Liver (tissue), 9 donors: Measurements from ENCODE around the gene TOM1L2. TPM values are rescaled to one million over a fixed set of nuclear protein-coding genes. Genes with fewer than 3 reads are reported as not detected.
A peak's percentile ranks its signal among the peaks of the same experiment; 100 is the strongest.

Experiments used
- DNase-seq: peaks from one replicate; pipeline ENCODE4 v3.0.0-alpha.2; 2017; ENCODE audit warnings: low spot score
- H3K27ac ChIP-seq, 2 donors: one replicate each; pipeline ENCODE4 v1.7.0; 2013; ENCODE audit warnings: inconsistent platforms in 2 of 2, low read length in 2 of 2, control low read depth in 1 of 2, low read depth in 1 of 2, mild to moderate bottlenecking in 1 of 2
- H3K27me3 ChIP-seq, 4 donors: one replicate each; pipeline versions ENCODE4 v1.6.1 to v1.7.0; 2013; ENCODE audit warnings: low read length in 3 of 4, inconsistent platforms in 1 of 4, mild to moderate bottlenecking in 1 of 4, moderate library complexity in 1 of 4; ENCODE audit not compliant: control insufficient read depth in 4 of 4, insufficient read depth in 4 of 4
- H3K36me3 ChIP-seq, 4 donors: one replicate each; pipeline versions ENCODE4 v1.6.1 to v1.7.0; 2013; ENCODE audit warnings: low read length in 3 of 4, mild to moderate bottlenecking in 3 of 4, low read depth in 1 of 4, moderate library complexity in 1 of 4; ENCODE audit not compliant: control insufficient read depth in 4 of 4, insufficient read depth in 3 of 4
- H3K4me1 ChIP-seq, 4 donors: one replicate each; pipeline versions ENCODE4 v1.6.1 to v1.7.0; 2013; ENCODE audit warnings: low read length in 3 of 4, mild to moderate bottlenecking in 3 of 4, moderate library complexity in 1 of 4; ENCODE audit not compliant: control insufficient read depth in 4 of 4, insufficient read depth in 4 of 4
- H3K4me3 ChIP-seq, 3 donors: one replicate each; pipeline versions ENCODE4 v1.6.1 to v1.7.0; 2013; ENCODE audit warnings: low read length in 3 of 3, control low read depth in 1 of 3, low read depth in 1 of 3, mild to moderate bottlenecking in 1 of 3
- H3K9ac ChIP-seq, 2 donors: one replicate each; pipeline ENCODE4 v1.7.0; 2013; ENCODE audit warnings: low read length in 2 of 2, mild to moderate bottlenecking in 2 of 2, moderate library complexity in 2 of 2, control low read depth in 1 of 2, low read depth in 1 of 2
- H3K9me3 ChIP-seq, 4 donors: one replicate each; pipeline versions ENCODE4 v1.6.1 to v1.7.0; 2013; ENCODE audit warnings: low read length in 3 of 4; ENCODE audit not compliant: control insufficient read depth in 4 of 4
- EGR1 ChIP-seq, 2 donors: IDR thresholded peaks; 2 replicates each; pipeline ENCODE4 v1.6.1; 2016 to 2018; ENCODE audit warnings: antibody characterized with exemption in 2 of 2, low read depth in 2 of 2
- FOXA1 ChIP-seq: IDR thresholded peaks from 2 replicates; pipeline ENCODE4 v1.6.1; 2016; ENCODE audit warnings: antibody characterized with exemption
- FOXA2 ChIP-seq: IDR thresholded peaks from 2 replicates; pipeline ENCODE4 v1.6.1; 2016; ENCODE audit warnings: antibody characterized with exemption
- GABPA ChIP-seq, 2 donors: IDR thresholded peaks in 1 of 2; conservative IDR thresholded peaks in 1 of 2; 2 replicates each; pipeline ENCODE4 v1.6.1; 2016; ENCODE audit warnings: antibody characterized with exemption in 2 of 2, mild to moderate bottlenecking in 1 of 2, moderate library complexity in 1 of 2
- HNF4A ChIP-seq, 2 donors: conservative IDR thresholded peaks; 2 replicates each; pipeline ENCODE4 v1.6.1; 2016; ENCODE audit warnings: antibody characterized with exemption in 2 of 2, mild to moderate bottlenecking in 2 of 2
- HNF4G ChIP-seq: IDR thresholded peaks from 2 replicates; pipeline ENCODE4 v1.6.1; 2016; ENCODE audit warnings: antibody characterized with exemption
- JUND ChIP-seq, 2 donors: IDR thresholded peaks; 2 replicates each; pipeline ENCODE4 v1.6.1; 2016; ENCODE audit warnings: antibody characterized with exemption in 2 of 2
- NR2F2 ChIP-seq: IDR thresholded peaks from 2 replicates; pipeline ENCODE4 v1.6.1; 2016; ENCODE audit warnings: antibody characterized with exemption
- RAD21 ChIP-seq, 2 donors: IDR thresholded peaks; 2 replicates each; pipeline ENCODE4 v1.6.1; 2016; ENCODE audit warnings: antibody characterized with exemption in 2 of 2, mild to moderate bottlenecking in 2 of 2
- RXRA ChIP-seq, 2 donors: IDR thresholded peaks; 2 replicates each; pipeline ENCODE4 v1.6.1; 2017 to 2018; ENCODE audit warnings: antibody characterized with exemption in 2 of 2, mild to moderate bottlenecking in 1 of 2
- SP1 ChIP-seq: IDR thresholded peaks from 2 replicates; pipeline ENCODE4 v1.6.1; 2018; ENCODE audit warnings: antibody characterized with exemption, mild to moderate bottlenecking
- TAF1 ChIP-seq: conservative IDR thresholded peaks from 2 replicates; pipeline ENCODE4 v1.6.1; 2016; ENCODE audit warnings: antibody characterized with exemption, mild to moderate bottlenecking
- YY1 ChIP-seq: IDR thresholded peaks from 2 replicates; pipeline ENCODE4 v1.6.1; 2016; ENCODE audit warnings: antibody characterized with exemption, mild to moderate bottlenecking
- WGBS: extraction: QIAGEN DNeasy Blood & Tissue Kit; methylation state at CpG from one replicate; pipeline ENCODE4 v1.1.7; 2013; 5-methylcytosine and 5-hydroxymethylcytosine counted together
- polyA plus RNA-seq, 2 donors: library from polyadenylated mRNA; stranded (reverse) in 1 of 2; unstranded in 1 of 2; fragments of 200-250 nt in 1 of 2; fragments of >200 nt in 1 of 2; fragmentation: Nextera tagmentation in 1 of 2; extraction: Ambion mirVana in 1 of 2; gene quantifications; one replicate each; pipeline versions ENCODE4 v1.2.1 to v1.2.3, GENCODE V29; 2013 to 2015
- total RNA-seq, 2 donors: library from RNA; depleted of rRNA; stranded (reverse); fragments of >200 nt; gene quantifications; one replicate each; pipeline ENCODE4 v1.2.3, GENCODE V29; 2014
- TF ChIP-seq, protein P1 (sequence below): IDR thresholded peaks from 2 replicates; pipeline ENCODE4 v1.6.1; 2016; ENCODE audit warnings: antibody characterized with exemption
- TF ChIP-seq, protein P2 (sequence below): fragments of 150-350 bp; IDR thresholded peaks from 2 replicates; pipeline ENCODE4 v1.5.1; 2017; ENCODE audit warnings: improper control_type of control experiment, low read depth, low read length; ENCODE audit not compliant: missing input control
- TF ChIP-seq, protein P3 (sequence below): IDR thresholded peaks from 2 replicates; pipeline ENCODE4 v1.6.1; 2016; ENCODE audit warnings: antibody characterized with exemption
- TF ChIP-seq, protein P4 (sequence below): IDR thresholded peaks from 2 replicates; pipeline ENCODE4 v1.6.1; 2016; ENCODE audit warnings: antibody characterized with exemption, mild to moderate bottlenecking
- TF ChIP-seq, protein P5 (sequence below): IDR thresholded peaks from 2 replicates; pipeline ENCODE4 v1.6.1; 2016; ENCODE audit warnings: antibody characterized with exemption
- donor health status: healthy.
- donor health status: healthy.
- donor health status: healthy.
- donor health status: healthy.
- donor health status: healthy.

TOM1L2 gene
- total and polyA plus RNA-seq, 4 donors, result 5.0 to 24.0 (median 9.3) TPM

DNA sequence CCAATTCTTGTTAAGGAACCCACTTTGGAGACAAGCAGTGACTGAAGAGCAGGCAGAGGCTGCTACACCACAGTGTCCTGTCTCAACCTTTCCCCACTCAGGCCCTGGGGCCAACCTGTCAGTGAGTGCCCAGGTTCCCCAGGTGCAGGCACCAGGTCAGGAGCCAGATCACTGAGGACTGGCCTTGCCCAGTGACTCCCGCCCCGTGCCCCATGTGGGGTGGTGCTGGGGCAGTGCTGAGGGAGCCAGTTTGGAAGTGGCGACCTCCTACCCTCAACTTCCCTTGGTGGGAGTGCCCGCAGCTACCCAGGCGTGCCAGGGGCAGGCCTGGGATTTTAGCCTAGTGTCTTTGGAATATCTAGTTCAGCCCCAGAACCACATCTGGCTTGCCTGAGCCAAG is 164.8 kb downstream of the TOM1L2 start:
- peaks cover 0 to 11% (median under 1%) of the 10 kb centered on the region in 4 donors for H3K36me3 ChIP-seq
- 56% methylated on average over 5 of the region's 5 CpGs for WGBS
- TF ChIP-seq HNF4A (conservative IDR thresholded peaks at IDR 0.05) (peak in 1 of 2 donors; percentile 21), RXRA (IDR thresholded peaks at IDR 0.05) (peak in 1 of 2 donors; percentile 20)
- TF ChIP-seq, protein P1, sequence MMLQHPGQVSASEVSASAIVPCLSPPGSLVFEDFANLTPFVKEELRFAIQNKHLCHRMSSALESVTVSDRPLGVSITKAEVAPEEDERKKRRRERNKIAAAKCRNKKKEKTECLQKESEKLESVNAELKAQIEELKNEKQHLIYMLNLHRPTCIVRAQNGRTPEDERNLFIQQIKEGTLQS, result no peak
- H3K9ac ChIP-seq, result no peak overlapping the region
- DNase-seq, result no peak
- no peak overlapping the region for H3K4me3 ChIP-seq
- no peaks in the 10 kb centered on the region for H3K27me3 ChIP-seq
- peaks cover 15 to 48% (median 36%) of the 10 kb centered on the region in 4 donors for H3K4me1 ChIP-seq
- peak overlapping the region; percentile 26 for H3K27ac ChIP-seq
- no peaks in the 10 kb centered on the region for H3K9me3 ChIP-seq

DNA sequence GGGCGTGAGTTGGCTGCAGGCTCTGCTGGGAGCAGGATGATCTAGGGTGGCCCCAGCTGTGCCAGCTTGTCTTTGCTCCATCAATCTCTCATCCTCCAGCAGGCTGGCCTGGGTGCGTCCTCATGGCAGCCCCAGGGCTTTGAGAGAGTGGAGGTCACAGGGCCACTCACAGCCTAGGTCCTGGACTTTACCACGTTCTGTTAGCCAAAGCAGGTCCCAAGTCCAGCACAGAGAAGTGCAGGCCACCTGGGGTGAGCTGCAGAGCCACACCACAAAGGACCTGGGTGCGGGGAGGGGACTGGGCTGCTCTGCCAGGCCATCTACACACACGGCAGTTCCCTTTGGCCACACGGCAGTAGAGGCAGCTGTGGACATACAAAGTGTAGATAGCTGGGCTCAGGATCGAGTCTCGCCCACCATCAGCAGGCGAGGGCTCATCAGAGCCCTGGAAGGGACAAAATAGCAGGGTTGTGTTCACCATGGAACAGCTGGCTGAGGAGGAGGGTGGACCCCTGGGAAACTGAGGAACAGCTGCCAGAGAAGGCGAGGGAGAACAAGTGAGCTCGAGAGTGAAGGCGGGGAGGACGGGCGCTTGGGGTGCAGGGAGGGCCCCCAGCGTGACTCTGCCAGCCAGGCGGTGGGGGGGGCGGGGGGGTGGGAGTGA is 165.5 kb downstream of the TOM1L2 start:
- Histone ChIP-seq H3K9me3 (no peaks in the 10 kb centered on the region), H3K4me3 (no peak overlapping the region), H3K27ac (peak overlapping the region in 1 of 2 donors; percentile 10), H3K9ac (no peak overlapping the region), H3K36me3 (peaks cover 0 to 11% (median 0%) of the 10 kb centered on the region in 4 donors), H3K4me1 (peaks cover 13 to 41% (median 29%) of the 10 kb centered on the region in 4 donors), H3K27me3 (no peaks in the 10 kb centered on the region)
- 65% methylated on average over 17 of the region's 17 CpGs for WGBS
- TF ChIP-seq HNF4A (conservative IDR thresholded peaks at IDR 0.05) (peak; percentile 98 to 99), SP1 (peak; percentile 95), RXRA (IDR thresholded peaks at IDR 0.05) (peak; percentile 99), FOXA2 (peak; percentile 44), GABPA (IDR thresholded peaks at IDR 0.05 in 1 of 2, conservative IDR thresholded peaks at IDR 0.05 in 1 of 2) (no peak), EGR1 (IDR thresholded peaks at IDR 0.05; ENCODE audit: low read depth in 2 of 2) (peak in 1 of 2 donors; percentile 34), FOXA1 (peak; percentile 66), RAD21 (IDR thresholded peaks at IDR 0.05) (peak; percentile 58 to 75), JUND (IDR thresholded peaks at IDR 0.05) (peak in 1 of 2 donors; percentile 64), YY1 (peak; percentile 73), NR2F2 (peak; percentile 79), TAF1 (no peak), HNF4G (peak; percentile 98)
- TF ChIP-seq, protein P2, sequence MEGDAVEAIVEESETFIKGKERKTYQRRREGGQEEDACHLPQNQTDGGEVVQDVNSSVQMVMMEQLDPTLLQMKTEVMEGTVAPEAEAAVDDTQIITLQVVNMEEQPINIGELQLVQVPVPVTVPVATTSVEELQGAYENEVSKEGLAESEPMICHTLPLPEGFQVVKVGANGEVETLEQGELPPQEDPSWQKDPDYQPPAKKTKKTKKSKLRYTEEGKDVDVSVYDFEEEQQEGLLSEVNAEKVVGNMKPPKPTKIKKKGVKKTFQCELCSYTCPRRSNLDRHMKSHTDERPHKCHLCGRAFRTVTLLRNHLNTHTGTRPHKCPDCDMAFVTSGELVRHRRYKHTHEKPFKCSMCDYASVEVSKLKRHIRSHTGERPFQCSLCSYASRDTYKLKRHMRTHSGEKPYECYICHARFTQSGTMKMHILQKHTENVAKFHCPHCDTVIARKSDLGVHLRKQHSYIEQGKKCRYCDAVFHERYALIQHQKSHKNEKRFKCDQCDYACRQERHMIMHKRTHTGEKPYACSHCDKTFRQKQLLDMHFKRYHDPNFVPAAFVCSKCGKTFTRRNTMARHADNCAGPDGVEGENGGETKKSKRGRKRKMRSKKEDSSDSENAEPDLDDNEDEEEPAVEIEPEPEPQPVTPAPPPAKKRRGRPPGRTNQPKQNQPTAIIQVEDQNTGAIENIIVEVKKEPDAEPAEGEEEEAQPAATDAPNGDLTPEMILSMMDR, result no peak
- TF ChIP-seq, protein P3, sequence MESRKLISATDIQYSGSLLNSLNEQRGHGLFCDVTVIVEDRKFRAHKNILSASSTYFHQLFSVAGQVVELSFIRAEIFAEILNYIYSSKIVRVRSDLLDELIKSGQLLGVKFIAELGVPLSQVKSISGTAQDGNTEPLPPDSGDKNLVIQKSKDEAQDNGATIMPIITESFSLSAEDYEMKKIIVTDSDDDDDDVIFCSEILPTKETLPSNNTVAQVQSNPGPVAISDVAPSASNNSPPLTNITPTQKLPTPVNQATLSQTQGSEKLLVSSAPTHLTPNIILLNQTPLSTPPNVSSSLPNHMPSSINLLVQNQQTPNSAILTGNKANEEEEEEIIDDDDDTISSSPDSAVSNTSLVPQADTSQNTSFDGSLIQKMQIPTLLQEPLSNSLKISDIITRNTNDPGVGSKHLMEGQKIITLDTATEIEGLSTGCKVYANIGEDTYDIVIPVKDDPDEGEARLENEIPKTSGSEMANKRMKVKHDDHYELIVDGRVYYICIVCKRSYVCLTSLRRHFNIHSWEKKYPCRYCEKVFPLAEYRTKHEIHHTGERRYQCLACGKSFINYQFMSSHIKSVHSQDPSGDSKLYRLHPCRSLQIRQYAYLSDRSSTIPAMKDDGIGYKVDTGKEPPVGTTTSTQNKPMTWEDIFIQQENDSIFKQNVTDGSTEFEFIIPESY, result no peak
- TF ChIP-seq, protein P4, sequence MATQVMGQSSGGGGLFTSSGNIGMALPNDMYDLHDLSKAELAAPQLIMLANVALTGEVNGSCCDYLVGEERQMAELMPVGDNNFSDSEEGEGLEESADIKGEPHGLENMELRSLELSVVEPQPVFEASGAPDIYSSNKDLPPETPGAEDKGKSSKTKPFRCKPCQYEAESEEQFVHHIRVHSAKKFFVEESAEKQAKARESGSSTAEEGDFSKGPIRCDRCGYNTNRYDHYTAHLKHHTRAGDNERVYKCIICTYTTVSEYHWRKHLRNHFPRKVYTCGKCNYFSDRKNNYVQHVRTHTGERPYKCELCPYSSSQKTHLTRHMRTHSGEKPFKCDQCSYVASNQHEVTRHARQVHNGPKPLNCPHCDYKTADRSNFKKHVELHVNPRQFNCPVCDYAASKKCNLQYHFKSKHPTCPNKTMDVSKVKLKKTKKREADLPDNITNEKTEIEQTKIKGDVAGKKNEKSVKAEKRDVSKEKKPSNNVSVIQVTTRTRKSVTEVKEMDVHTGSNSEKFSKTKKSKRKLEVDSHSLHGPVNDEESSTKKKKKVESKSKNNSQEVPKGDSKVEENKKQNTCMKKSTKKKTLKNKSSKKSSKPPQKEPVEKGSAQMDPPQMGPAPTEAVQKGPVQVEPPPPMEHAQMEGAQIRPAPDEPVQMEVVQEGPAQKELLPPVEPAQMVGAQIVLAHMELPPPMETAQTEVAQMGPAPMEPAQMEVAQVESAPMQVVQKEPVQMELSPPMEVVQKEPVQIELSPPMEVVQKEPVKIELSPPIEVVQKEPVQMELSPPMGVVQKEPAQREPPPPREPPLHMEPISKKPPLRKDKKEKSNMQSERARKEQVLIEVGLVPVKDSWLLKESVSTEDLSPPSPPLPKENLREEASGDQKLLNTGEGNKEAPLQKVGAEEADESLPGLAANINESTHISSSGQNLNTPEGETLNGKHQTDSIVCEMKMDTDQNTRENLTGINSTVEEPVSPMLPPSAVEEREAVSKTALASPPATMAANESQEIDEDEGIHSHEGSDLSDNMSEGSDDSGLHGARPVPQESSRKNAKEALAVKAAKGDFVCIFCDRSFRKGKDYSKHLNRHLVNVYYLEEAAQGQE, result peak; percentile 69
- TF ChIP-seq, protein P5, sequence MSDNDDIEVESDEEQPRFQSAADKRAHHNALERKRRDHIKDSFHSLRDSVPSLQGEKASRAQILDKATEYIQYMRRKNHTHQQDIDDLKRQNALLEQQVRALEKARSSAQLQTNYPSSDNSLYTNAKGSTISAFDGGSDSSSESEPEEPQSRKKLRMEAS, result no peak
- TF ChIP-seq, protein P1, result no peak
- no peak for DNase-seq
